ENCODE data around the gene GFRA1.

DNA sequence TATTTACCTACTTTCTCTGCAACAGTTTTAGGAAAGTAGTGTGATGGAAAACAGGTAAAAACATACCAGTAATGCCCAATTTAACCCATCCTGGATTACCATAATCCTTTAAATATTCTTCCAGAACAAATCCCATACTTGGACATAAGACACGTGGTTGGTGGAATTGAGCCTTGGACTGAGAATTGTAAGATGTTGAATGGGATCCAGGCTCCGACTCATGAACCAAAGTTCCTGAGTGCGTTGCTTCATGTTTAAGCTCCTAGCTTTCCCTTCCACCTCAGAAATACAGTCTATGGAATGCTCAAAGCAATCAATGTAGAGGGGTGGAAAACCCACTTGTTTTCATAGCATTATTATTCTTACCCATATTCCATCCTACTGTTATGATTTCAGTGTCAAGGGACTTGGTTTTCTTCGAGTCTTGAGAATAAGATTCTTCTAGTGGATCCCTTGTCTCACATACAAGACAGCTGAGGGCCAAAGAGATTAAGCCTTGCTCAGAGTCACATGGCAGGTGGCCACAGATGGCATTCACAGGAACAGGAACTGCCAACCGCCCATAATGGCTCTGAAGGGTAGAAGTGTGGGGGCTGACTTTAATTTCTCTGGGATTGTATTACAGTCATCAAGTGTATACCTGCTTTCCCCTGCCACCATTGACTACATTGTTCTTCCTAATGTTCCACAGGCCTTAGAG, 171.2 kb downstream of the GFRA1 start:
- TF ChIP-seq, protein P1, sequence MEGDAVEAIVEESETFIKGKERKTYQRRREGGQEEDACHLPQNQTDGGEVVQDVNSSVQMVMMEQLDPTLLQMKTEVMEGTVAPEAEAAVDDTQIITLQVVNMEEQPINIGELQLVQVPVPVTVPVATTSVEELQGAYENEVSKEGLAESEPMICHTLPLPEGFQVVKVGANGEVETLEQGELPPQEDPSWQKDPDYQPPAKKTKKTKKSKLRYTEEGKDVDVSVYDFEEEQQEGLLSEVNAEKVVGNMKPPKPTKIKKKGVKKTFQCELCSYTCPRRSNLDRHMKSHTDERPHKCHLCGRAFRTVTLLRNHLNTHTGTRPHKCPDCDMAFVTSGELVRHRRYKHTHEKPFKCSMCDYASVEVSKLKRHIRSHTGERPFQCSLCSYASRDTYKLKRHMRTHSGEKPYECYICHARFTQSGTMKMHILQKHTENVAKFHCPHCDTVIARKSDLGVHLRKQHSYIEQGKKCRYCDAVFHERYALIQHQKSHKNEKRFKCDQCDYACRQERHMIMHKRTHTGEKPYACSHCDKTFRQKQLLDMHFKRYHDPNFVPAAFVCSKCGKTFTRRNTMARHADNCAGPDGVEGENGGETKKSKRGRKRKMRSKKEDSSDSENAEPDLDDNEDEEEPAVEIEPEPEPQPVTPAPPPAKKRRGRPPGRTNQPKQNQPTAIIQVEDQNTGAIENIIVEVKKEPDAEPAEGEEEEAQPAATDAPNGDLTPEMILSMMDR (IDR thresholded peaks at IDR 0.05; ENCODE audit: extremely low read depth in 1 of 2, insufficient read depth in 1 of 2, low read depth in 1 of 2, low read length in 2 of 2): no peak
- TF ChIP-seq EZH2 (IDR thresholded peaks at IDR 0.05; ENCODE audit: borderline replicate concordance, low read depth, low read length, severe bottlenecking) (no peak), POLR2A (IDR thresholded peaks at IDR 0.05; ENCODE audit: low read depth, low read length) (no peak), MYC (IDR thresholded peaks at IDR 0.05; ENCODE audit: low read depth, low read length) (no peak), FOS (IDR thresholded peaks at IDR 0.05; ENCODE audit: borderline replicate concordance, insufficient read depth, low read length) (no peak), POLR2AphosphoS5 (IDR thresholded peaks at IDR 0.05; ENCODE audit: insufficient read depth, low read depth, low read length) (no peak)
- TF ChIP-seq, protein P2, sequence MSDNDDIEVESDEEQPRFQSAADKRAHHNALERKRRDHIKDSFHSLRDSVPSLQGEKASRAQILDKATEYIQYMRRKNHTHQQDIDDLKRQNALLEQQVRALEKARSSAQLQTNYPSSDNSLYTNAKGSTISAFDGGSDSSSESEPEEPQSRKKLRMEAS (IDR thresholded peaks at IDR 0.05; ENCODE audit: insufficient read depth, insufficient read length): no peak
